GM19468 (cell line): ENCODE results near the gene SVOPL.

Experiments used
- ATAC-seq: cut with Tn5 transposase; IDR thresholded peaks from one replicate; pipeline ENCODE4 v1.9.1; 2021; ENCODE audit warnings: mild to moderate bottlenecking, moderate library complexity, moderate number of reproducible peaks; ENCODE audit not compliant: unreplicated experiment; ENCODE audit errors: extremely low read depth

Gene SVOPL

GRCh38 chr7:138613630-138614029 lies 87.5 kb downstream of the SVOPL start:
- ATAC-seq, result no peak

- no peak for ATAC-seq
Measured at GRCh38 chr7:138610671-138611170, 90.4 kb downstream of the SVOPL start.

GRCh38 chr7:138608275-138608674 lies 92.9 kb downstream of the SVOPL start:
- no peak for ATAC-seq

GRCh38 chr7:138607216-138608126 lies 93.7 kb downstream of the SVOPL start:
- no peak for ATAC-seq

- ATAC-seq, result no peak
Measured at GRCh38 chr7:138606236-138606635, 94.9 kb downstream of the SVOPL start.

- ATAC-seq, result no peak
Measured at GRCh38 chr7:138603549-138604318, 97.4 kb downstream of the SVOPL start.

- no peak for ATAC-seq
Measured at GRCh38 chr7:138602451-138602850, 98.7 kb downstream of the SVOPL start.

GRCh38 chr7:138595454-138595853 lies 105.7 kb downstream of the SVOPL start:
- no peak for ATAC-seq

GRCh38 chr7:138590154-138590553 lies 111.0 kb downstream of the SVOPL start:
- no peak for ATAC-seq

- no peak for ATAC-seq
Measured at GRCh38 chr7:138588986-138589385, 112.2 kb downstream of the SVOPL start.

GRCh38 chr7:138587485-138587884 lies 113.7 kb downstream of the SVOPL start:
- ATAC-seq, result no peak

- ATAC-seq, result no peak
Measured at GRCh38 chr7:138585283-138585993, 115.7 kb downstream of the SVOPL start.

- ATAC-seq, result no peak
Measured at GRCh38 chr7:138584696-138585095, 116.5 kb downstream of the SVOPL start.

- no peak for ATAC-seq
Measured at GRCh38 chr7:138584283-138584682, 116.9 kb downstream of the SVOPL start.

GRCh38 chr7:138581065-138581464 lies 120.1 kb downstream of the SVOPL start:
- ATAC-seq, result no peak

- ATAC-seq, result no peak
Measured at GRCh38 chr7:138579671-138580070, 121.5 kb downstream of the SVOPL start.

- ATAC-seq, result no peak
Measured at GRCh38 chr7:138579136-138579535, 122.0 kb downstream of the SVOPL start.

- no peak for ATAC-seq
Measured at GRCh38 chr7:138575897-138576428, 125.2 kb downstream of the SVOPL start.

GRCh38 chr7:138573741-138574140 lies 127.4 kb downstream of the SVOPL start:
- no peak for ATAC-seq

- no peak for ATAC-seq
Measured at GRCh38 chr7:138570715-138571114, 130.4 kb downstream of the SVOPL start.
